Urinary bladder (tissue), 4 donors: ENCODE results near the gene PROZ. TPM values are rescaled to one million over a fixed set of nuclear protein-coding genes. Genes with fewer than 3 reads are reported as not detected.

ENCODE experiments used
- DNase-seq: peaks from one replicate; pipeline ENCODE4 v3.0.0-alpha.2; 2015; ENCODE audit errors: extremely low spot score
- H3K27ac ChIP-seq: one replicate; pipeline ENCODE4 v1.5.1; 2013; ENCODE audit warnings: low read depth, mild to moderate bottlenecking, moderate library complexity
- H3K36me3 ChIP-seq: one replicate; pipeline ENCODE4 v1.6.1; 2013; ENCODE audit warnings: mild to moderate bottlenecking, moderate library complexity; ENCODE audit not compliant: insufficient read depth
- H3K4me1 ChIP-seq: one replicate; pipeline ENCODE4 v1.6.1; 2013; ENCODE audit warnings: mild to moderate bottlenecking, moderate library complexity; ENCODE audit not compliant: insufficient read depth
- H3K4me3 ChIP-seq: one replicate; pipeline ENCODE4 v1.5.1; 2013; ENCODE audit warnings: low read depth, low read length
- WGBS: extraction: QIAGEN DNeasy Blood & Tissue Kit; methylation state at CpG from one replicate; pipeline ENCODE4 v1.1.7; 2013; 5-methylcytosine and 5-hydroxymethylcytosine counted together
- polyA plus RNA-seq: library from polyadenylated mRNA; stranded (reverse); fragments of 200-250 nt; gene quantifications from one replicate; pipeline ENCODE4 v1.2.3, GENCODE V29; 2013
- total RNA-seq: library from RNA; depleted of rRNA; stranded (reverse); fragments of >200 nt; gene quantifications from one replicate; pipeline ENCODE4 v1.2.3, GENCODE V29; 2014
- donor health status: healthy with polysubstance abuse.
- donor health status: healthy.

PROZ gene
- total and polyA plus RNA-seq, 2 donors: not detected

DNA sequence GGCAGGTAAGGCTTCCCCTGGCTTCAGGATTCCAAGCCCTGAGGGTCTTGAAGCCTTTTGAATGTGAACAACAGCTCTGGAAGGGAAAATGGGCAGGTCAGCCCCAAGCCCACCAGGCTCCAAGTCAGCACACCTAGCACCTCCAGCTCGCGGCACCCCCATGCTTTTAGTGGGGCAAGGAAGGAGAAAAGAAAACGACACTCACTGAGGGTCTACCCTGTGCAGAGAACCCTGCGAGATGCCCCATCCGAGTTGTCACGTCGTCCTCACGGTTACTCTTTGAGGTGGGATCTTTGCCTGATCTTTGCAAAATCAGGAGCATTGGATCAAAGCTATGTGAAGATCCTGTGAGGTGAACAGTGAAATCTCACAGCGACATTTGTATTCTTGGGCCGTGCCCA lies 41.6 kb upstream of the PROZ start:
- Histone ChIP-seq H3K4me3 (no peak overlapping the region), H3K4me1 (no peaks in the 10 kb centered on the region), H3K27ac (no peak overlapping the region), H3K36me3 (no peaks in the 10 kb centered on the region)
- 88% methylated on average over 10 of the region's 10 CpGs for WGBS
- no peak for DNase-seq

DNA sequence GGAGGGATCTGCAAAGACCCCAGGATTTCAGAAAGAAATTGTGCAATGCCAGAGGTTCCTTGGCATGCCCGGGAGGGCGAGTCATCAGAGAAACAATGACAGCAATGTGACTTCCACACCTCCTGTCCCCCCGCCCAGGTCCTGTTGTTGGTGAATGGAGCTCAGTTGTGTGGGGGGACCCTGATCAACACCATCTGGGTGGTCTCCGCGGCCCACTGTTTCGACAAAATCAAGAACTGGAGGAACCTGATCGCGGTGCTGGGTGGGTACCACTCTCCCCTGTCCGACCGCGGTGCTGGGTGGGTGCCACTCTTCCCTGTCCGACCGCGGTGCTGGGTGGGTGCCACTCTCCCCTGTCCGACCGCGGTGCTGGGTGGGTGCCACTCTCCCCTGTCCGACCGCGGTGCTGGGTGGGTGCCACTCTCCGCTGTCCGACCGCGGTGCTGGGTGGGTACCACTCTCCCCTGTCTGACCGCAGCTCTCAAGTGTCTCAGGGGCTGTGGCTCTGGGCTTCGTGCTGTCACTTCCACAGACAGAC lies 41.0 kb upstream of the PROZ start:
- 92% methylated on average over 26 of the region's 26 CpGs for WGBS
- Histone ChIP-seq H3K36me3 (no peaks in the 10 kb centered on the region), H3K27ac (no peak overlapping the region), H3K4me1 (no peaks in the 10 kb centered on the region), H3K4me3 (no peak overlapping the region)
- no peak for DNase-seq

DNA sequence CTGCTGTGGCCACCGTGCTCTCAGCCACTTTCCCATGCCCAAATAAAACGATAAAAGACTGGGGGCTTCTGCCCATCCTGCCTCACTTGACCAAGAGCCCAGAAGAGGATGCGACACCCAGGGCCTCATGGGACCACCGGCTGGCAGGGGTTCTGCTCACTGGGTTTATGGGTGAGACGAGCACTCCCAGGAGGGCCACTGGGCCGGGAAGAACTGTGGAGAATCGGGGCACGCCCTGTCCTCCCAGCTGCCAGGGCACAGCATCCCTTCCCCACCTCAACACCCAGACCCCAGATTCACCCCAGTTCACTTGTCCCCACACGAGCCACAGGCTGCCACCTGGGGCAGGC lies 40.6 kb upstream of the PROZ start:
- DNase-seq: no peak
- H3K4me1 ChIP-seq: no peaks in the 10 kb centered on the region
- no peaks in the 10 kb centered on the region for H3K36me3 ChIP-seq
- no peak overlapping the region for H3K27ac ChIP-seq
- no peak overlapping the region for H3K4me3 ChIP-seq
- WGBS: 84% methylated on average over 9 of the region's 9 CpGs

- 89% methylated on average over 42 of the region's 42 CpGs for WGBS
- no peaks in the 10 kb centered on the region for H3K4me1 ChIP-seq
Measured at GRCh38 chr13:113118261-113119021, 40.0 kb upstream of the PROZ start.

DNA sequence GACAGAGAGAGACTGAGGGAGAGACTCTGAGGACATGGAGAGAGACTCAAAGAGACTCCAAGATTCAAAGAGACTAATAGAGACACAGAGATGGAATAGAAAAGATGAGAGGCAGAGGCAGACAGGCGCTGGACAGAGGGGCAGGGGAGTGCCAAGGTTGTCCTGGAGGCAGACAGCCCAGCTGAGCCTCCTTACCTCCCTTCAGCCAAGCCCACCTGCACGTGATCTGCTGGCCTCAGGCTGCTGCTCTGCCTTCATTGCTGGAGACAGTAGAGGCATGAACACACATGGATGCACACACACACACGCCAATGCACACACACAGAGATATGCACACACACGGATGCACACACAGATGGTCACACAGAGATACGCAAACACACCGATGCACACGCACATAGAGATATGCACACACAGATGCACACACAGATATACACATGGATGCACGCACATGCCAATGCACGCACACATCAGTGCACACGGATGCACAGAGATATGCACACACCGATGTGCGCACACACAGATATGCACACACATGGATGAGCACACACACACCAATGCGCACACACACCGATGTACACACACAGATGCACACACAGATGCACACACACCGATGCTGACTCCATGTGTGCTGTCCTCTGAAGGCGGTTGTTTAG lies 39.2 kb upstream of the PROZ start:
- Histone ChIP-seq H3K4me1 (no peaks in the 10 kb centered on the region), H3K27ac (no peak overlapping the region), H3K4me3 (no peak overlapping the region), H3K36me3 (no peaks in the 10 kb centered on the region)
- WGBS: 88% methylated on average over 16 of the region's 16 CpGs
- DNase-seq: no peak

More at GRCh38 chr13:113118261-113119021, 40.0 kb upstream of the PROZ start:
- Histone ChIP-seq H3K4me3 (no peak overlapping the region), H3K27ac (no peak overlapping the region), H3K36me3 (no peaks in the 10 kb centered on the region)
- DNase-seq: no peak

- H3K4me3 ChIP-seq: no peak overlapping the region
- no peak overlapping the region for H3K27ac ChIP-seq
- H3K36me3 ChIP-seq: no peaks in the 10 kb centered on the region
- no peak for DNase-seq
- no peaks in the 10 kb centered on the region for H3K4me1 ChIP-seq
- 88% methylated on average over 7 of the region's 7 CpGs for WGBS
Measured at GRCh38 chr13:113119822-113120189, 38.6 kb upstream of the PROZ start.

DNA sequence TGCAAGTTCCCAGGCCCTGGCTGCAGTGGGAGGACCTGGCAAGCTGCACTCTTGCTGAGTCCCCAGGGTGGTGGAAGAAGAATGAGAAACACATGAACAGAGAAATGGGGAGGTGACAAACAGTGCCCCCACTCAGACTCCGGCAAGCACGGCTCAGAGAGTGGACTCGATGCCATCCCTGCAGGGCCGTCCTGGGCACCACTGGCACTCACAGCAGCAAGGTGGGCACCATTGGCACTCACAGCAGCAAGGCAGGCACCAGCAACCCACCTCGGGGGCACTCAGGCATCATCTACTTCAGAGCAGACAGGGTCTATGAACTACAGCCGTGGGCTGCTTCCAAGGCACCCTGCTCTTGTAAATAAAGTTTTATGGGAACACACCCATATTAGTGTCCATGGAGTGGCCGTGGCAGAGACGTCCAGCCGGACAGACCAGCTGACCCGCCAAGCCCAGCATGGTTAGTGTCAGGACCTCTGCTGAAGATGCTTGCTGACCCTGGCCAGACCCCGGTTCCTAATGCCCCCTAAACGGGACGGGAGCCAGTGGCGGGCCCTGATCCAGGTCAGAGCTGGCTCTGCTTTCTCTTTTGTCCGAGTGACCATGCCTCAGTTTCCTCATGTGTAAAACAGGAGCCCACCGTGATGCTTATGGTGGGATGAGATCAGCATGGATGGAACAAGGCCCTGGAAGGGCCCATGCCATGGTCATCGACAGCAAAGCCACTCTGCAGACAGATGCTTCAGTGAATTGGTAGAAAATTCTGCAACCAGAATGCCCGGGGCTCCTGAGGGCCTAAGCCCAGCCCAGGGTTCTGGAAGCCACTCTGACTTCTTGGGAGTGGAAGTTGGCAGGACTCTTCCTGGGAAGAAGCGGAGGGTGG lies 37.9 kb upstream of the PROZ start:
- DNase-seq: no peak
- Histone ChIP-seq H3K4me3 (no peak overlapping the region), H3K27ac (no peak overlapping the region), H3K4me1 (no peaks in the 10 kb centered on the region), H3K36me3 (no peaks in the 10 kb centered on the region)
- 82% methylated on average over 19 of the region's 19 CpGs for WGBS

- 95% methylated on average over 24 of the region's 24 CpGs for WGBS
- no peak for DNase-seq
Measured at GRCh38 chr13:113121183-113121927, 37.1 kb upstream of the PROZ start.

GRCh38 chr13:113121928-113122471 lies 36.4 kb upstream of the PROZ start:
- H3K27ac ChIP-seq: no peak overlapping the region
- 66% methylated on average over 16 of the region's 16 CpGs for WGBS
- H3K4me3 ChIP-seq: no peak overlapping the region
- no peak for DNase-seq
- H3K4me1 ChIP-seq: no peaks in the 10 kb centered on the region
- no peaks in the 10 kb centered on the region for H3K36me3 ChIP-seq

More at GRCh38 chr13:113121183-113121927, 37.1 kb upstream of the PROZ start:
- no peak overlapping the region for H3K4me3 ChIP-seq
- H3K36me3 ChIP-seq: no peaks in the 10 kb centered on the region
- H3K4me1 ChIP-seq: no peaks in the 10 kb centered on the region
- no peak overlapping the region for H3K27ac ChIP-seq

- H3K36me3 ChIP-seq: no peaks in the 10 kb centered on the region
- no peaks in the 10 kb centered on the region for H3K4me1 ChIP-seq
- no peak within 1 kb of the TSS for H3K4me3 ChIP-seq
- no peak within 1 kb of the TSS for H3K27ac ChIP-seq
- WGBS: 16% methylated on average over 23 of the region's 23 CpGs
- DNase-seq: peak; percentile 46
Measured at GRCh38 chr13:113122550-113123225, 35.8 kb upstream of the PROZ start, which contains the start of gene F10. TSS of gene F10 (plus strand) at chr13:113122799. CDS start at chr13:113122856, 57 bp downstream.

DNA sequence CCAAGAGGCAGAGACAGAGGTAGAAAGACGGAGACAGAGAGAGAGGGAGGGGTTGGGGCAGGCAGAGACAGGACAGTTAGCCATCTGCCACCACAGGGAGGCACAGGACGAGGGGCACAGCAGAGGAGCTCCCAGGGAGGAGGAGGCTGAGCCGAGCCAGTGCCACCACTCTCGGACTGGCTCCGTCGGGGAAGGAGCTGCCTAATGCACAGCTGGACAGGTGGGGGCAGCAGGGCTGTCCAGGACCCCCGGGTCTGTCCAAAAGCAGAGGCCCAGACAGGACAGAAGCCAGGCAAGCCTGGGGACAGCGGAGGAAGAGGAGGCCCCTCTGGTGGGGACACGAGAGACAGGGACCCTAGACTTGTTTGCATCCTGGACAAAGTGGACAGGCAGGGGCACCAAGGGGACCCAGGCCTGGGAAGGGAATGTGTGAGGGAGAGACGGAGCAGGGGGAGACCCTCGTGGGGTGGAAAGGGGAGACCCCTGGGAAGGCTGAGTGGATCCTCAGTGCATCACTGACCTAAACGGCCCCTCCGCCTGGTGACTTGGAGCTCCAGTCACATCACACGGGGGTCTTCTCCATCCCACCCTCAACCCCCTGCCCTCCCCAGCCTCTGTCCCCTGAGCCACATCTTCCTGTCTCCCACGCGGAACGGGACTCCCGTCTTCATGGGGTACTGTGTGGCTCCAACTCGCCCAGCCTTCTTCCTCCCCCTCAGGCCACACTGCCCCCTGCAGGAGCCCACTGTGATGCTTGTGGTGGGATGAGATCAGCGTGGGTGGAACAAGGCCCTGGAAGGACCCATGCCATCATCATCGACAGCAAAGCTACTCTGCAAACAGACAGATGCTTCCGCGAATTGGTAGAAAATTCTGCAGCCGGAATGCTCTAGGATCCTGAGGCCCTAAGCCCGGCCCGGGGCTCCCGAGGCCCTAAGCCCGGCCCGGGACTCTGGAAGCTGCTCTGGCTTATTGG lies 34.9 kb upstream of the PROZ start:
- WGBS: 85% methylated on average over 29 of the region's 29 CpGs
- no peak overlapping the region for H3K4me3 ChIP-seq
- no peaks in the 10 kb centered on the region for H3K4me1 ChIP-seq
- no peaks in the 10 kb centered on the region for H3K36me3 ChIP-seq
- H3K27ac ChIP-seq: no peak overlapping the region
- DNase-seq: no peak
